ENCODE results near the gene DLG2. TPM values are rescaled to one million over a fixed set of nuclear protein-coding genes. Genes with fewer than 3 reads are reported as not detected.

The DLG2 gene
- total RNA-seq, 1 donor from 2014 or later, result 0.17 TPM

- H3K4me3 ChIP-seq (ENCODE audit: low read depth, low read length), result no peak overlapping the region
- DNase-seq (ENCODE audit: low read depth), result no peak
These were observed 1762.6 kb downstream of the DLG2 start for GRCh38 chr11:83864412-83865057.

DNA sequence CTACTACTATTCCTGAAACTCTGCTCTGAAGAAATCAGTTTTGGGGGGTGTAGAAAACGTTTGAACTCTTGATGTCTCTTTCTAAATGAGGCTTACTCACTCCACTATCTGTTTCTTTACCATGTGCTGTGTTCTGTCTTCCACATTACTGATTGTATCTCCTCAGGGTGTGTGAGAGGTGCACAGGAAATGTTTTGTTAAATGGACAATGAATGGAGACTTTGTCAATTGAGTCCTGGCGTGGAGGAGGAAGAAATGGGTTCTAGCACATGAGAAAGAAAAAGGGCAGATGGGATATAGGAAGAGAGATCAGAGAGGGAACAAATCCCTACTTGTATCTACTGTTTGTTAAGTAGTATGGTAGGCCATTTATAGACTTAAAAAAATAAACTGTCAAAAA lies 1763.9 kb downstream of the DLG2 start:
- no peak for DNase-seq (ENCODE audit: low read depth)
- H3K4me3 ChIP-seq (ENCODE audit: low read depth, low read length), result no peak overlapping the region
- TF ChIP-seq, protein P1, sequence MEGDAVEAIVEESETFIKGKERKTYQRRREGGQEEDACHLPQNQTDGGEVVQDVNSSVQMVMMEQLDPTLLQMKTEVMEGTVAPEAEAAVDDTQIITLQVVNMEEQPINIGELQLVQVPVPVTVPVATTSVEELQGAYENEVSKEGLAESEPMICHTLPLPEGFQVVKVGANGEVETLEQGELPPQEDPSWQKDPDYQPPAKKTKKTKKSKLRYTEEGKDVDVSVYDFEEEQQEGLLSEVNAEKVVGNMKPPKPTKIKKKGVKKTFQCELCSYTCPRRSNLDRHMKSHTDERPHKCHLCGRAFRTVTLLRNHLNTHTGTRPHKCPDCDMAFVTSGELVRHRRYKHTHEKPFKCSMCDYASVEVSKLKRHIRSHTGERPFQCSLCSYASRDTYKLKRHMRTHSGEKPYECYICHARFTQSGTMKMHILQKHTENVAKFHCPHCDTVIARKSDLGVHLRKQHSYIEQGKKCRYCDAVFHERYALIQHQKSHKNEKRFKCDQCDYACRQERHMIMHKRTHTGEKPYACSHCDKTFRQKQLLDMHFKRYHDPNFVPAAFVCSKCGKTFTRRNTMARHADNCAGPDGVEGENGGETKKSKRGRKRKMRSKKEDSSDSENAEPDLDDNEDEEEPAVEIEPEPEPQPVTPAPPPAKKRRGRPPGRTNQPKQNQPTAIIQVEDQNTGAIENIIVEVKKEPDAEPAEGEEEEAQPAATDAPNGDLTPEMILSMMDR (conservative IDR thresholded peaks at IDR 0.05; ENCODE audit: low read depth, low read length), result no peak

More at GRCh38 chr11:83864412-83865057, 1762.6 kb downstream of the DLG2 start:
- TF ChIP-seq, protein P1 (conservative IDR thresholded peaks at IDR 0.05; ENCODE audit: low read depth, low read length), result no peak

DNA sequence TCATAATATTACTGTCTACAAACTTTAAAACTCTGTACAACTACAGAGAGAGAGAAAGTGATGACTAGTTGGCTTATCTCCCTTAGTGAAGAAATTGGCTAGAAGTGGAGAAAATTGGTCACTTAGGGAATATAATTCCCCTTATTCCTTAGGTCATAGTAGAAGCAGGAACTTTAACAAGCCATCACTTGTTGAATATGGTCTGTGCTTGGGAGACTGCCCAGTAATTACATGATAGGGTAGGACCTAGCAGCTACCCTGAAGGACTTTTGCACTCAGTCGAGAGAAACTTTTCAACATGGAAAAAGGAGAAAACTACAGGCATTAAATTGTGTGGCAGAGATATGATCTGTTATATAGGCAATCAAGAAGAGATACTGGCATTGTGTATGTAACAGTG lies 1764.5 kb downstream of the DLG2 start:
- no peak overlapping the region for H3K4me3 ChIP-seq (ENCODE audit: low read depth, low read length)
- no peak for DNase-seq (ENCODE audit: low read depth)
- TF ChIP-seq, protein P1 (conservative IDR thresholded peaks at IDR 0.05; ENCODE audit: low read depth, low read length), result no peak

GRCh38 chr11:83862033-83862432 lies 1765.1 kb downstream of the DLG2 start:
- no peak overlapping the region for H3K4me3 ChIP-seq (ENCODE audit: low read depth, low read length)
- TF ChIP-seq, protein P1 (conservative IDR thresholded peaks at IDR 0.05; ENCODE audit: low read depth, low read length), result no peak
- DNase-seq (ENCODE audit: low read depth), result no peak

- no peak overlapping the region for H3K4me3 ChIP-seq (ENCODE audit: low read depth, low read length)
- DNase-seq (ENCODE audit: low read depth), result no peak
- TF ChIP-seq, protein P1 (conservative IDR thresholded peaks at IDR 0.05; ENCODE audit: low read depth, low read length), result no peak
These were observed 1768.5 kb downstream of the DLG2 start for GRCh38 chr11:83858694-83859093.

- TF ChIP-seq, protein P1 (conservative IDR thresholded peaks at IDR 0.05; ENCODE audit: low read depth, low read length), result no peak
- H3K4me3 ChIP-seq (ENCODE audit: low read depth, low read length), result no peak overlapping the region
- DNase-seq (ENCODE audit: low read depth), result no peak
These were observed 1771.9 kb downstream of the DLG2 start for GRCh38 chr11:83855237-83855636.

Measured in epithelial cell of proximal tubule (primary cell).